Ascending aorta (tissue), 2 donors: Measurements from ENCODE around the gene P3H2. TPM values are rescaled to one million over a fixed set of nuclear protein-coding genes. Genes with fewer than 3 reads are reported as not detected.

ENCODE experiments used
- DNase-seq, 2 donors: peaks; one replicate each; pipeline ENCODE4 v3.0.0-alpha.2; 2019; ENCODE audit warnings: low spot score in 2 of 2
- H3K27ac ChIP-seq, 2 donors: fragments of 200-600 bp; sonication (generic); one replicate each; pipeline ENCODE4 v1.5.1; 2016 to 2017; ENCODE audit warnings: mild to moderate bottlenecking in 1 of 2
- H3K27me3 ChIP-seq: fragments of 200-600 bp; sonication (generic); one replicate; pipeline ENCODE4 v1.5.1; 2017
- H3K36me3 ChIP-seq, 2 donors: fragments of 200-600 bp; sonication (generic); one replicate each; pipeline ENCODE4 v1.5.1; 2016
- H3K4me1 ChIP-seq, 2 donors: fragments of 200-600 bp; sonication (generic); one replicate each; pipeline ENCODE4 v1.5.1; 2016 to 2017; ENCODE audit warnings: mild to moderate bottlenecking in 1 of 2
- H3K4me3 ChIP-seq, 2 donors: fragments of 200-600 bp; sonication (generic); one replicate each; pipeline ENCODE4 v1.5.1; 2016 to 2017; ENCODE audit warnings: mild to moderate bottlenecking in 1 of 2
- H3K9me3 ChIP-seq, 2 donors: fragments of 200-600 bp; sonication (generic); one replicate each; pipeline ENCODE4 v1.5.1; 2016
- intact Hi-C: fragments of 100-400 bp; cut with DNase I; formaldehyde crosslinking; loops from one replicate; pipeline ENCODE4 v1.15.1; 2023
- total RNA-seq: library from RNA; depleted of rRNA; stranded (reverse); fragments of >200 nt; gene quantifications from one replicate; pipeline ENCODE4 v1.1.0, GENCODE V29; 2016
- TF ChIP-seq, protein P1 (sequence below), 3 experiments: fragments of 200-600 bp in 2 of 3; fragments of 450-650 bp in 1 of 3; sonication (generic) in 2 of 3; IDR thresholded peaks; one replicate each; pipeline ENCODE4 v1.5.1; 2016 to 2019; ENCODE audit warnings: antibody characterized with exemption in 3 of 3, mild to moderate bottlenecking in 1 of 3, moderate library complexity in 1 of 3

The P3H2 gene
- total RNA-seq, 1 donor from 2014 or later, result 15.6 TPM

- no peak overlapping the region for H3K27ac ChIP-seq
- intact Hi-C loops, result loop anchor here (5.0 kb wide), 1 partner anchor 37 kb away; no protein-coding TSS in a partner anchor
- H3K4me3 ChIP-seq, result no peak overlapping the region
- no peak for DNase-seq
- TF ChIP-seq, protein P1, sequence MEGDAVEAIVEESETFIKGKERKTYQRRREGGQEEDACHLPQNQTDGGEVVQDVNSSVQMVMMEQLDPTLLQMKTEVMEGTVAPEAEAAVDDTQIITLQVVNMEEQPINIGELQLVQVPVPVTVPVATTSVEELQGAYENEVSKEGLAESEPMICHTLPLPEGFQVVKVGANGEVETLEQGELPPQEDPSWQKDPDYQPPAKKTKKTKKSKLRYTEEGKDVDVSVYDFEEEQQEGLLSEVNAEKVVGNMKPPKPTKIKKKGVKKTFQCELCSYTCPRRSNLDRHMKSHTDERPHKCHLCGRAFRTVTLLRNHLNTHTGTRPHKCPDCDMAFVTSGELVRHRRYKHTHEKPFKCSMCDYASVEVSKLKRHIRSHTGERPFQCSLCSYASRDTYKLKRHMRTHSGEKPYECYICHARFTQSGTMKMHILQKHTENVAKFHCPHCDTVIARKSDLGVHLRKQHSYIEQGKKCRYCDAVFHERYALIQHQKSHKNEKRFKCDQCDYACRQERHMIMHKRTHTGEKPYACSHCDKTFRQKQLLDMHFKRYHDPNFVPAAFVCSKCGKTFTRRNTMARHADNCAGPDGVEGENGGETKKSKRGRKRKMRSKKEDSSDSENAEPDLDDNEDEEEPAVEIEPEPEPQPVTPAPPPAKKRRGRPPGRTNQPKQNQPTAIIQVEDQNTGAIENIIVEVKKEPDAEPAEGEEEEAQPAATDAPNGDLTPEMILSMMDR (IDR thresholded peaks at IDR 0.05), result no peak
- no peaks in the 10 kb centered on the region for H3K4me1 ChIP-seq
- H3K9me3 ChIP-seq, result no peaks in the 10 kb centered on the region
- no peaks in the 10 kb centered on the region for H3K36me3 ChIP-seq
- H3K27me3 ChIP-seq, result no peaks in the 10 kb centered on the region
Observed at GRCh38 chr3:190009614-190010013, 111.1 kb downstream of the P3H2 start.

GRCh38 chr3:190008432-190008831, 112.3 kb downstream of the P3H2 start:
- no peaks in the 10 kb centered on the region for H3K27me3 ChIP-seq

DNA sequence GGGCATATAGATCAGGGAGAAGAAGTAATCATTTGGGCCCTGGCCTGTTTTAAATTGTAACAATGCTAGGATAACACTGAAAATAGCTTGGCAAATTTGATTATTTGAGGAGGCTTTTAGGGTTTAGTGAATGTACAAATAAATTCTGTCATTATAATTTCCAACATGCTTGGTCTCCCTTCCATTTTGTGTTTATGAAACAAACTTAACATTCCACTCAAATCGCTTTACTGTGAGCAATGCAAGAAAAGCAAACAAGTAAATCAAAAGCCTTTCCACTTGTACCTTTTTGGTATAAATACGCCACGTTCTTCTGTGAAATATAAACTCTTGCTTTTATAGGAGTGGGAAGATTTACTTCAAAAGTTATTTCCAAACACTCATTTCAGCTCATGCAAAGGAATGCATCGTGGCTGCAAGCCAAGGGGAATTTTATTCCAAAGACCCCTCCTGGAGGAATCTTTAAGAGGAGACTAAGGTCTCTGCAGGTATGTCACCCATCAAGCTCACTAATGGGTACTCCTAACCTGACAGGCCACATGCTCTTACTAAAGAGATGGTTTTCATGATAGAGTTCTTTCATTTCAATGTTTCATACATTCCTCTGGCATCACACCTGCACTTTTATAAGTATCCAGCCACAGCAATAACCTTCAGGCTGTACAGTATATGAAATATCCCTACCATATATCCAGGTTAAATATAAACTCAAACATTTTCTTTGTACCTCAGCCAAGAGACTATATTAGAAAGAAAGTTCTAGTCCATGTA, 115.2 kb downstream of the P3H2 start:
- no peak overlapping the region for H3K27ac ChIP-seq
- H3K4me3 ChIP-seq, result no peak overlapping the region
- no peak for DNase-seq
- no peaks in the 10 kb centered on the region for H3K27me3 ChIP-seq
- H3K36me3 ChIP-seq, result no peaks in the 10 kb centered on the region
- intact Hi-C loops, result loop anchor here (5.0 kb wide), 1 partner anchor 33 kb away; no protein-coding TSS in a partner anchor
- TF ChIP-seq, protein P1 (IDR thresholded peaks at IDR 0.05), result no peak
- H3K9me3 ChIP-seq, result no peaks in the 10 kb centered on the region
- H3K4me1 ChIP-seq, result peaks cover 0 to 13% of the 10 kb centered on the region in 2 donors

More at GRCh38 chr3:190008432-190008831, 112.3 kb downstream of the P3H2 start:
- H3K4me1 ChIP-seq, result peaks cover 0 to 3% of the 10 kb centered on the region in 2 donors
- no peak for DNase-seq
- H3K9me3 ChIP-seq, result no peaks in the 10 kb centered on the region
- intact Hi-C loops, result loop anchor here (5.0 kb wide), 1 partner anchor 36 kb away; no protein-coding TSS in a partner anchor
- H3K4me3 ChIP-seq, result no peak overlapping the region
- H3K27ac ChIP-seq, result no peak overlapping the region
- H3K36me3 ChIP-seq, result no peaks in the 10 kb centered on the region
- TF ChIP-seq, protein P1 (IDR thresholded peaks at IDR 0.05), result no peak

DNA sequence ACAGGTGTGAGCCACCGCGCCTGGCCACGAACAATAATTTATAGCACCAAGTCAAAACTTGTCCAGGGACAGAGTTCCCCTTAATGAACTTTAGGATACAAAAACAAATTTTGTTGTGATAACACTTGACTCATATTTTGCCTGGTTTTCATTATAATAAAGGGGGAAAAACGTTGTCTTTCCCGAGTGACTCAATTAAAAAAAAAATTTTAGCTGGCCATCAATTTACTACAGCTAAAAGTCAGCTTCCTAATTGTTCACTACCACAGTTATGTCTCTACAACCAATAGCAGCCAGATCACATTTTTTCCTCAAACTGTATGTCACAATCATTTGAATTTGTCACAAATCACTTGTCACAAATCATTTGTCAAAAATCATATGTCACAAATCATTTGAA, 116.0 kb downstream of the P3H2 start:
- no peaks in the 10 kb centered on the region for H3K36me3 ChIP-seq
- TF ChIP-seq, protein P1 (IDR thresholded peaks at IDR 0.05), result no peak
- no peaks in the 10 kb centered on the region for H3K27me3 ChIP-seq
- H3K27ac ChIP-seq, result no peak overlapping the region
- no peaks in the 10 kb centered on the region for H3K9me3 ChIP-seq
- no peak for DNase-seq
- intact Hi-C loops, result loop anchor here (5.0 kb wide), 1 partner anchor 32 kb away; no protein-coding TSS in a partner anchor
- no peak overlapping the region for H3K4me3 ChIP-seq
- H3K4me1 ChIP-seq, result peaks cover 0 to 13% of the 10 kb centered on the region in 2 donors

DNA sequence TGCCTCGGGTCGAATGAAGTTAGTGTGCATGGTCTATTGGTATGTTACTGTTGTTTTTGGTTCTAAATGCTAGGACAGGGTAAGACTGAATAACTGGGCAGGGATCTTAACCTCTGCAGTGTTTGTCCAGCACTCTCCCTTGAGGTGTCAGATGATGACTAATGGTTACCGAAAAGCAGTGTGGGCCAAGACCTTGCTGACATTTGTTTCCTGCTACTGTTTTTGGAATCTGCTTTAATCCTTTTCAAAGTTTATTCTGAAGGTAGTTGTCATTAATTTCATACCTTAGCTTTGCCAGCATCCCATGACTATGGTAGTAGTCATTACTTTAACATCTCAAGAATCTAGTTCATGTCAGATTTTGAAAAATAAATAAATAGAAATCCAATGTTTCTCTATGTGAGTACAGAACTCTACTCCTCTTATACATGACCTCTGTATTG, 117.0 kb downstream of the P3H2 start:
- intact Hi-C loops, result no loop called here
- no peak for DNase-seq
- Histone ChIP-seq H3K4me1 (peaks cover 0 to 13% of the 10 kb centered on the region in 2 donors), H3K9me3 (no peaks in the 10 kb centered on the region), H3K27ac (no peak overlapping the region), H3K27me3 (no peaks in the 10 kb centered on the region), H3K4me3 (no peak overlapping the region), H3K36me3 (no peaks in the 10 kb centered on the region)
- TF ChIP-seq, protein P1 (IDR thresholded peaks at IDR 0.05), result no peak
